ENCODE measurements around the gene POPDC2. TPM values are rescaled to one million over a fixed set of nuclear protein-coding genes. Genes with fewer than 3 reads are reported as not detected.

The POPDC2 gene
- total RNA-seq, 2 donors from 2014 or later, result 8.7 to 26.5 TPM

- intact Hi-C loops (cut with DNase I), result no loop called here
- H3K27me3 ChIP-seq (replicated peaks; ENCODE audit: insufficient read depth), result no peaks in the 10 kb centered on the region
- 98% methylated on average over 2 of the region's 2 CpGs for WGBS
Measured at GRCh38 chr3:119658994-119659393, 1.4 kb downstream of the POPDC2 start.

GRCh38 chr3:119657887-119658702, 2.3 kb downstream of the POPDC2 start:
- no peak for DNase-seq (ENCODE audit: low spot score)
- Histone ChIP-seq H3K36me3 (no peaks in the 10 kb centered on the region), H3K27ac (no peak overlapping the region), H3K4me3 (no peak overlapping the region), H3K4me1 (replicated peaks) (no peaks in the 10 kb centered on the region), H3K27me3 (replicated peaks; ENCODE audit: insufficient read depth) (no peaks in the 10 kb centered on the region), H3K9me3 (no peaks in the 10 kb centered on the region)
- 70% methylated on average over 4 of the region's 4 CpGs for WGBS
- TF ChIP-seq CTCF (IDR thresholded peaks at IDR 0.05) (no peak), POLR2AphosphoS5 (IDR thresholded peaks at IDR 0.05) (no peak), POLR2A (IDR thresholded peaks at IDR 0.05) (no peak)
- intact Hi-C loops (cut with DNase I), result no loop called here

More at GRCh38 chr3:119658994-119659393, 1.4 kb downstream of the POPDC2 start:
- Histone ChIP-seq H3K4me3 (no peak overlapping the region), H3K36me3 (no peaks in the 10 kb centered on the region), H3K4me1 (replicated peaks) (no peaks in the 10 kb centered on the region), H3K9me3 (no peaks in the 10 kb centered on the region), H3K27ac (no peak overlapping the region)
- TF ChIP-seq POLR2A (IDR thresholded peaks at IDR 0.05) (no peak), POLR2AphosphoS5 (IDR thresholded peaks at IDR 0.05) (no peak), CTCF (IDR thresholded peaks at IDR 0.05) (no peak)
- no peak for DNase-seq (ENCODE audit: low spot score)

- Histone ChIP-seq H3K27ac (no peak overlapping the region), H3K27me3 (replicated peaks; ENCODE audit: insufficient read depth) (no peaks in the 10 kb centered on the region), H3K36me3 (no peaks in the 10 kb centered on the region), H3K9me3 (no peaks in the 10 kb centered on the region), H3K4me3 (no peak overlapping the region), H3K4me1 (replicated peaks) (no peaks in the 10 kb centered on the region)
- WGBS, result 42% methylated on average over 2 of the region's 2 CpGs
- TF ChIP-seq POLR2A (IDR thresholded peaks at IDR 0.05), result no peak
- TF ChIP-seq POLR2AphosphoS5 (IDR thresholded peaks at IDR 0.05), result no peak
- TF ChIP-seq CTCF (IDR thresholded peaks at IDR 0.05), result no peak
- no peak for DNase-seq (ENCODE audit: low spot score)
- intact Hi-C loops (cut with DNase I), result no loop called here
Measured at GRCh38 chr3:119653876-119654275, 6.5 kb downstream of the POPDC2 start.

- Histone ChIP-seq H3K27me3 (replicated peaks; ENCODE audit: insufficient read depth) (no peaks in the 10 kb centered on the region), H3K27ac (peak overlapping the region in 1 of 2 donors; percentile 43), H3K9me3 (no peaks in the 10 kb centered on the region), H3K36me3 (no peaks in the 10 kb centered on the region), H3K4me1 (replicated peaks) (no peaks in the 10 kb centered on the region), H3K4me3 (no peak overlapping the region)
- WGBS, result 66% methylated on average over 7 of the region's 7 CpGs
- no peak for TF ChIP-seq CTCF (IDR thresholded peaks at IDR 0.05)
- TF ChIP-seq POLR2AphosphoS5 (IDR thresholded peaks at IDR 0.05), result peak; percentile 17
- intact Hi-C loops (cut with DNase I), result no loop called here
- DNase-seq (ENCODE audit: low spot score), result no peak
Measured at GRCh38 chr3:119652306-119653033, 7.9 kb downstream of the POPDC2 start.
